DOHH2 (cell line): ENCODE measurements around the gene NSUN6.
A peak's percentile ranks its signal among the peaks of the same experiment; 100 is the strongest.

Experiments used
- H3F3A ChIP-seq: fragments of 200-600 bp; sonication (generic), shearing (Covaris generic); 2 replicates; pipeline ENCODE4 v1.6.0; 2016; ENCODE audit warnings: antibody characterized with exemption, mild to moderate bottlenecking; ENCODE audit not compliant: control insufficient read depth, insufficient read depth
- H3K27ac ChIP-seq: fragments of 200-600 bp; sonication (generic); 2 replicates; pipeline ENCODE4 v1.5.1; 2014; ENCODE audit warnings: low read depth, mild to moderate bottlenecking, low read length, moderate library complexity
- H3K27me3 ChIP-seq: fragments of 200-600 bp; sonication (generic); 2 replicates; pipeline ENCODE4 v1.6.1; 2014; ENCODE audit warnings: mild to moderate bottlenecking, low read length, mixed read lengths; ENCODE audit not compliant: control insufficient read depth
- H3K36me3 ChIP-seq: fragments of 200-600 bp; sonication (generic); 2 replicates; pipeline ENCODE4 v1.6.1; 2014; ENCODE audit warnings: mild to moderate bottlenecking, low read length, moderate library complexity, mixed read lengths; ENCODE audit not compliant: control insufficient read depth
- H3K4me1 ChIP-seq: fragments of 200-600 bp; sonication (generic); 2 replicates; pipeline ENCODE4 v1.6.1; 2014; ENCODE audit warnings: mild to moderate bottlenecking, low read length, mixed read lengths; ENCODE audit not compliant: control insufficient read depth
- H3K4me2 ChIP-seq: fragments of 200-600 bp; sonication (generic); 2 replicates; pipeline ENCODE4 v1.6.0; 2014; ENCODE audit warnings: mild to moderate bottlenecking, low read length, moderate library complexity
- H3K4me3 ChIP-seq: fragments of 200-600 bp; sonication (generic); 2 replicates; pipeline ENCODE4 v1.5.1; 2014; ENCODE audit warnings: mild to moderate bottlenecking, low read length, mixed read lengths
- H3K79me2 ChIP-seq: fragments of 200-600 bp; sonication (generic); 2 replicates; pipeline ENCODE4 v1.6.1; 2014; ENCODE audit warnings: mild to moderate bottlenecking, low read length, mixed read lengths; ENCODE audit not compliant: control insufficient read depth
- H3K9me2 ChIP-seq: fragments of 200-600 bp; sonication (generic); replicated peaks from 2 replicates; pipeline ENCODE4 v1.6.1; 2014; ENCODE audit warnings: mild to moderate bottlenecking, low read length, mixed read lengths; ENCODE audit not compliant: control insufficient read depth
- H3K9me3 ChIP-seq: fragments of 200-600 bp; sonication (generic); 2 replicates; pipeline ENCODE4 v1.6.1; 2014; ENCODE audit warnings: antibody characterized with exemption, low read length, mixed read lengths; ENCODE audit not compliant: control insufficient read depth, insufficient read depth
- H4K20me1 ChIP-seq: fragments of 200-600 bp; sonication (generic); 2 replicates; pipeline ENCODE4 v1.6.0; 2014; ENCODE audit warnings: low read depth, mild to moderate bottlenecking, antibody characterized with exemption, low read length, moderate library complexity; ENCODE audit not compliant: control insufficient read depth, insufficient read depth
- CTCF ChIP-seq: fragments of 200-600 bp; sonication (generic); IDR thresholded peaks from one replicate; pipeline ENCODE4 v1.5.1; 2014; ENCODE audit warnings: antibody characterized with exemption, mild to moderate bottlenecking, low read depth, low read length; ENCODE audit not compliant: poor library complexity, severe bottlenecking
- EZH2phosphoT487 ChIP-seq: fragments of 200-600 bp; sonication (generic); IDR thresholded peaks from 2 replicates; pipeline ENCODE4 v1.6.1; 2017; ENCODE audit warnings: borderline replicate concordance, mild to moderate bottlenecking, antibody characterized with exemption, low read length, moderate library complexity, mixed read lengths

Gene NSUN6

GRCh38 chr10:18583575-18584270 lies 67.7 kb downstream of the NSUN6 start:
- no peak overlapping the region for H3K4me3 ChIP-seq
- no peaks in the 10 kb centered on the region for H3K27me3 ChIP-seq
- H3K4me2 ChIP-seq: no peak overlapping the region
- no peaks in the 10 kb centered on the region for H3K9me3 ChIP-seq
- peaks cover 75% of the 10 kb centered on the region for H3K36me3 ChIP-seq
- TF ChIP-seq EZH2phosphoT487 (no peak), CTCF (peak; percentile 34)
- no peaks in the 10 kb centered on the region for H4K20me1 ChIP-seq
- no peaks in the 10 kb centered on the region for H3K9me2 ChIP-seq
- no peak overlapping the region for H3K27ac ChIP-seq
- H3F3A ChIP-seq: no peaks in the 10 kb centered on the region
- no peaks in the 10 kb centered on the region for H3K79me2 ChIP-seq
- no peaks in the 10 kb centered on the region for H3K4me1 ChIP-seq

- no peak overlapping the region for H3K27ac ChIP-seq
These were observed 68.6 kb downstream of the NSUN6 start for GRCh38 chr10:18582803-18583202.

GRCh38 chr10:18577823-18578685 lies 73.3 kb downstream of the NSUN6 start:
- no peak overlapping the region for H3K4me3 ChIP-seq
- peaks cover 2% of the 10 kb centered on the region; the same call in 1 of the 2 replicates for H3K9me3 ChIP-seq
- H4K20me1 ChIP-seq: no peaks in the 10 kb centered on the region
- no peaks in the 10 kb centered on the region for H3K4me1 ChIP-seq
- no peaks in the 10 kb centered on the region for H3K27me3 ChIP-seq
- H3K9me2 ChIP-seq: no peaks in the 10 kb centered on the region
- H3K79me2 ChIP-seq: no peaks in the 10 kb centered on the region
- TF ChIP-seq EZH2phosphoT487 (no peak), CTCF (no peak)
- no peak overlapping the region for H3K27ac ChIP-seq
- H3K36me3 ChIP-seq: peaks cover 44% of the 10 kb centered on the region
- no peaks in the 10 kb centered on the region for H3F3A ChIP-seq
- no peak overlapping the region for H3K4me2 ChIP-seq

More at GRCh38 chr10:18582803-18583202, 68.6 kb downstream of the NSUN6 start:
- TF ChIP-seq CTCF: no peak
- no peak for TF ChIP-seq EZH2phosphoT487
- peaks cover 73% of the 10 kb centered on the region for H3K36me3 ChIP-seq
- H3K27me3 ChIP-seq: no peaks in the 10 kb centered on the region
- no peaks in the 10 kb centered on the region for H3K4me1 ChIP-seq
- H3K4me3 ChIP-seq: no peak overlapping the region
- H3K4me2 ChIP-seq: no peak overlapping the region
- H3K79me2 ChIP-seq: no peaks in the 10 kb centered on the region
- no peaks in the 10 kb centered on the region for H3K9me2 ChIP-seq
- H3F3A ChIP-seq: no peaks in the 10 kb centered on the region
- no peaks in the 10 kb centered on the region for H3K9me3 ChIP-seq
- no peaks in the 10 kb centered on the region for H4K20me1 ChIP-seq
